Measurements from ENCODE around the gene PRIM1.
A peak's percentile ranks its signal among the peaks of the same experiment; 100 is the strongest.
"Not testable (repeated sequence)": the region's sequence is repeated elsewhere in the genome, so short reads cannot be mapped to it uniquely, and the experiment has no call there.

Gene PRIM1

DNA sequence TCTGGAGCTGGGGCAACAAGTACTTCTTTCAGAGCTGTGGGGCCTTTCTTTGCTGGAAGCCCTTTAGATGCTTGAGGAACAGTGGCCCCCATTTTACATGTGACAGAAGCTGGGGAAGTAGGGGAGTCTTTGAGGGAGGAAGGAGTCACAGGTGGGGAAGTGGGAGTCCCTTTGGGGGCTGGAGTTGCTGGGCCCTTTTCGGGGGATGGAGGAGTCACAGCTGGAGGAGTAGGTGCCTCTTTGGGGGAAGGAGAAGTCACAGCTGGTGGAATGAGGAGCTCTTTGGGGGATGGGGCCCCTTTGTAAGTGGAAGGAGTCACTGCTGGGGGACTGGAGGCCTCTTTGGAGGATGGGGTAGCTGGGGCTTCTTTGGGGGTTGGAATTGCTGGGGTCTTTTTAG, 35.7 kb downstream of the PRIM1 start:
- no peak for DNase-seq

DNA sequence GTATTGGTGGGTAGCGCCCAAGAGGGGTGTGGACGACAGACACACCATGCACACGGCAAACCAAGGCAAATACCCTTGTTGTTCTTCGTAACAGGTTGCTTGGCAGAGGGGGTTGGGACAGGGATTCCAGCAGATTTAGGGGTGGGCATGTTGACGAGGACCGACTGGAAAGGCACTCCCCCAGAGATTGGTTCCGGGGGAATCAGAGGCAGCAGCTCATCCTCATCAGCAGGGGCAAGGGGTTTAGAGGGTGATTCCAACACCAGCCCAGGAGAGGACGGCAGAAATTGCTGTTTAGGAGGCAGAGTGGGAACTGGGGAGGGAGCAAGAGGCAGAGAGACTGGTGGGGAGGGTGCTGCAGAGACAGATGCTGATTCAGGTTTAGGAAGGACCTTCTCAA, 36.3 kb downstream of the PRIM1 start:
- DNase-seq, result no peak

- no peak for DNase-seq
Measured at GRCh38 chr12:56714431-56714929, 37.6 kb downstream of the PRIM1 start.

- DNase-seq, result no peak
Measured at GRCh38 chr12:56713345-56713744, 38.8 kb downstream of the PRIM1 start.

- DNase-seq, result no peak
Measured at GRCh38 chr12:56709759-56710376, 42.3 kb downstream of the PRIM1 start.

GRCh38 chr12:56704522-56704921, 47.6 kb downstream of the PRIM1 start:
- not testable (repeated sequence) for DNase-seq

- no peak for DNase-seq
Measured at GRCh38 chr12:56699020-56699661, 53.0 kb downstream of the PRIM1 start.

GRCh38 chr12:56695327-56696101, 56.6 kb downstream of the PRIM1 start:
- DNase-seq, result no peak

DNA sequence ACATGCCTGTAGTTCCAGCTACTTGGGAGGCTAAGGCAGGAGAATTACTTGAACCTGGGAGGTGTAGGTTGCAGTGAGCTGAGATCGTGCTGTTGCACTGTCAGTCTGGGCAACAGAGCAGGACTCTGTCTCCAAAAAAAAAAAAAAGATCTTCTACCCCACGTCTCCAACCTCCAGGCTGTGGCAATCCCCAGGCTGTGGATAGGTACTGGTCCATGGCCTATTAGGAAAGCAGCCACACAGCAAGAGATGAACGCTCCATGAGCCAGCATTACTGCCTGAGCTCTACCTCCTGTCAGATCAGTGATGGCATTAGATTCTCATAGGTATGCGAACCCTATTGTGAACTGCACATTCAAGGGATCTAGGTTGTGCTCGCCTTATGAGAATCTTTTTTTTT, 58.0 kb downstream of the PRIM1 start:
- no peak for DNase-seq

GRCh38 chr12:56688846-56689109, 63.3 kb downstream of the PRIM1 start:
- no peak for DNase-seq

- DNase-seq, result peak; percentile 66
Measured at GRCh38 chr12:56688129-56688845, 63.8 kb downstream of the PRIM1 start, which contains the start of gene PTGES3. TSS of gene PTGES3 (minus strand) at chr12:56688284. CDS start at chr12:56687999, 285 bp downstream.

DNA sequence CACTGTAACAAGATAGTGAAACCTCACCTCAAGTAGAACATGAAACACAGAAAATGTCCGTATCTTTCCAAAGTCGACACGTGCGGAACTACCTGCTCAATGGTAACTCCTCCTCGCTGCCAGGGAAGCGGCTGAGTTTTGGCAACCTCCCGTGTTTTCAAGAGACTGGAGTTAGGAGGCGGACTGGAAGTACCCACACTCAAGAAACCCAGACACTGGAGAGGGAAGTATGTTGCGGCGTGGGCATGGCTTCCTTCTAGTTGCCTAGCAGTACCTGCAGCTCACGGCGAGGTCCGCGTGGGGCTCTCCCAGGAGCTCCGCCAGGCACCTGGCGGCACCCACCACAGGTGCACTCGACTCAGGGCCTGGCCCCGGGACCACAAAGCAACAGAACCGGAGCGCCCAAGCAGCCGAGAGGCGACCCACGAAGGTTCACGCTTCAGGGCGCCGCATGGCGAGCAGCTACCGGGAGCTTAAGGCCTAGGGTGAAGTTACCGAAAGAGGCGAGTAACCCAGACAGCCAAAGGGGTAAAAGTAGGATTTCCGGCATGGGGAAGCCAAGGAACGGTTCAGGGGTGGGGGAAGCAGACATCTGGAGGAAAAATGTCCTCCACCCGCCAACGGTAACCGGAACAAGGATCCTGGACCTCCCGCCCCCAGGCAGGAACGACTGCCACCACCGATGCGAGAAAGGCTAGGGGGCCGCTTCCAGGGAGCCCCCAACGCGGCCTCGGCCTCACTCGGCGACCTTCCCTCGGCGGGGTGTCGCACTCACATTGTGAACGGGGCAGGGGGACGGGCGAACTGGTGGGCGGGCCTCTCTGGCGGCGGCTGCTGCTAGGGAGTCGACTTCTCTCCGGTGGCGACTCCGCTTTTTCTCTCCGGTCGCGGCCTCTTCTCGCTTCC, 64.6 kb downstream of the PRIM1 start:
- no peak for DNase-seq

- DNase-seq, result no peak
Measured at GRCh38 chr12:56684745-56685359, 67.3 kb downstream of the PRIM1 start.

DNA sequence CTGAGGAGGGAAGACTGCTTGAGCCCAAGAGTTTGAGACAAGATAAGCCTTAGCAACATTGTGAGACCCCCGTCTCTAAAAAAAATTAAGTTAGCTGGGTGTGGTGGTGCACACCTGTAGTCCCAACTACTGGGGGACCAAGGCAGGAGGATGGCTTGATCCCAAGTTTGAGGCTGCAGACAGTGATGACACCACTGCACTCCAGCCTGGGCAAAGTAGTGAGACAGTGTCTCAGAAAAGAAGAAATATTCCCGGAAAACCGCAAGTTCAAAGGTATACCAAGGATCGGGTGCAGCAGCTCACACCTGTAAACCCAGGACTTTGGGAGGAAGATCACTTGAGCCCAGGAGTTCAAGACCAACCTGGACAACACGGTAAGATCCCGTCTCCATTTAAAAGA, 69.8 kb downstream of the PRIM1 start:
- DNase-seq, result no peak
